Keratinocyte (primary cell): Measurements from ENCODE around the gene ARRDC3. TPM values are rescaled to one million over a fixed set of nuclear protein-coding genes. Genes with fewer than 3 reads are reported as not detected.

Experiments used
- DNase-seq: peaks from one replicate; pipeline ENCODE4 v3.0.0-alpha.2; 2011; ENCODE audit warnings: low read depth, missing footprints, low spot score
- FAIRE-seq: peaks from 2 replicates; lab custom pipeline; 2011; peaks lifted over from hg19 to GRCh38; lab: Jason Lieb, UNC
- H2AFZ ChIP-seq: 2 replicates; pipeline ENCODE4 v1.6.0; 2012; ENCODE audit warnings: low read length, control low read depth, inconsistent platforms; ENCODE audit not compliant: control insufficient read depth
- H3K27ac ChIP-seq: 2 replicates; pipeline ENCODE4 v1.5.1; 2011; ENCODE audit warnings: low read length; ENCODE audit not compliant: control insufficient read depth, insufficient read depth
- H3K27me3 ChIP-seq: 3 replicates; pipeline ENCODE4 v1.6.0; 2011; ENCODE audit warnings: low read length; ENCODE audit not compliant: control insufficient read depth, insufficient read depth; ENCODE audit errors: extremely low read depth
- H3K36me3 ChIP-seq, 2 experiments: 2 replicates in 1 of 2; 3 replicates in 1 of 2; pipeline ENCODE4 v1.5.1; 2011; ENCODE audit warnings: low read length in 2 of 2, mild to moderate bottlenecking in 1 of 2; ENCODE audit not compliant: control insufficient read depth in 2 of 2, insufficient read depth in 2 of 2; ENCODE audit errors: extremely low read depth in 1 of 2
- H3K4me1 ChIP-seq: 3 replicates; pipeline ENCODE4 v1.5.1; 2011; ENCODE audit warnings: low read length; ENCODE audit not compliant: control insufficient read depth, insufficient read depth; ENCODE audit errors: extremely low read depth
- H3K4me2 ChIP-seq: 3 replicates; pipeline ENCODE4 v1.6.0; 2011; ENCODE audit warnings: low read depth, low read length; ENCODE audit not compliant: control insufficient read depth, insufficient read depth; ENCODE audit errors: extremely low read depth
- H3K4me3 ChIP-seq, 3 experiments: fragments of 200-600 bp in 1 of 3; sonication (generic) in 1 of 3; 2 replicates in 2 of 3; 3 replicates in 1 of 3; pipeline ENCODE4 v1.5.1; 2011 to 2016; ENCODE audit warnings: low read length in 3 of 3, mild to moderate bottlenecking in 3 of 3, control low read depth in 2 of 3, inconsistent platforms in 1 of 3, low read depth in 1 of 3, mixed read lengths in 1 of 3, mixed run types in 1 of 3, moderate library complexity in 1 of 3; ENCODE audit not compliant: control insufficient read depth in 2 of 3, insufficient read depth in 2 of 3; ENCODE audit errors: extremely low read depth in 1 of 3
- H3K79me2 ChIP-seq: 2 replicates; pipeline ENCODE4 v1.6.0; 2012; ENCODE audit warnings: low read length; ENCODE audit not compliant: control insufficient read depth, insufficient read depth
- H3K9ac ChIP-seq: 3 replicates; pipeline ENCODE4 v1.6.0; 2011; ENCODE audit warnings: low read length; ENCODE audit not compliant: control insufficient read depth, insufficient read depth; ENCODE audit errors: extremely low read depth
- H3K9me1 ChIP-seq: 3 replicates; pipeline ENCODE4 v1.6.0; 2011; ENCODE audit warnings: low read length; ENCODE audit not compliant: control insufficient read depth, insufficient read depth; ENCODE audit errors: extremely low read depth
- H3K9me3 ChIP-seq: 2 replicates; pipeline ENCODE4 v1.5.1; 2012; ENCODE audit warnings: low read depth, low read length; ENCODE audit not compliant: control insufficient read depth
- H4K20me1 ChIP-seq: 3 replicates; pipeline ENCODE4 v1.6.0; 2011; ENCODE audit warnings: low read length; ENCODE audit not compliant: control insufficient read depth, insufficient read depth; ENCODE audit errors: extremely low read depth
- EZH2 ChIP-seq: IDR thresholded peaks from one replicate; pipeline ENCODE4 v1.6.1; 2012; ENCODE audit warnings: inconsistent platforms, mild to moderate bottlenecking, low read length, moderate library complexity
- dilution Hi-C: fragments of 300-500 bp; cut with MboI; formaldehyde crosslinking; loops from one replicate; pipeline ENCODE4 v1.7.0; 2020; ENCODE audit warnings: low sequenced_read_pairs; ENCODE audit not compliant: extremely low pct_ligation_motif_present
- polyA plus RNA-seq, 5 experiments: library from polyadenylated mRNA; depleted of rRNA in 3 of 5; stranded (reverse) in 3 of 5; stranded (forward) in 1 of 5; unstranded in 1 of 5; fragments of >200 nt; gene quantifications; 1 replicate in 1 of 5; 2 replicates in 3 of 5; 3 replicates in 1 of 5; pipeline versions ENCODE4 v1.2.1 to v1.2.3, GENCODE V29; 2011 to 2012; ENCODE audit warnings: missing spikeins in 2 of 5, low read depth in 1 of 5, low replicate concordance in 1 of 5
- TF ChIP-seq, protein P1 (sequence below), 3 experiments: IDR thresholded peaks in 1 of 3; conservative IDR thresholded peaks in 1 of 3; optimal IDR thresholded peaks in 1 of 3; 2 replicates in 2 of 3; 3 replicates in 1 of 3; pipeline versions ENCODE3 to v1.5.1; 2011; ENCODE audit warnings: low read length in 3 of 3, mild to moderate bottlenecking in 3 of 3, moderate library complexity in 2 of 3, control low read depth in 1 of 3, inconsistent platforms in 1 of 3; ENCODE audit not compliant: insufficient read depth in 2 of 3; ENCODE audit errors: extremely low read depth in 1 of 3

The ARRDC3 gene
- polyA plus RNA-seq, 1 donor (not counting 4 experiments of a cell fraction or from before 2014, with no cell fraction given) = 8.9 TPM

DNA sequence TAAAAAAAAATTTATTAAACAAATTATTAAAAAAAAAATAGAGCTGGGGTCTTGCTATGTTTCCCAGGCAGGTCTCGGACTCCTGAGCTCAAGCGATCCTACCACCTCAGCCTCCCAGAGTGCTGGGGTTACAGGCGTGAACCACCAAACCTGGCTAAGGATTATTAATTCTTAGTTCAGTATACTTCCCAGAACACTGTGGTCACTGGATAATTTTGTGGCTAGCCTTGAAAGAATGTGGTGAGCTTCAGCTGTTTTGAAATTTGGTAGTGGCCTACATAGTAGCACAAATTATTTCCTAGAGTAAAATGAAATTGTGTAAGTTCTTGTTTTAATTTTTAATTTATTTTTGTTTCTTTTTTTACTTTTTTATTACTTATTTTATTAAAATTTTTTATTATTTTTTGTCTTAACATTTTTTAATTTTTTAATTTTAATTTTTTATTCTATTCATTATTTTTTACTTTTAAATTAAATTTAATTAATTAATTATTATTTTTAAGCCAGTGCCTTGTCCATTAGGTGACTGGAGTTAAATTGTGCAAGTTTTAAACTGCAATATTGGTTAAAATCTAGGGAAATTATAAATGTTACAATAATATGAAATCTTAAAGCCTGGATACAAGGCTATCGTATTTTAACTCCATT lies 23.0 kb downstream of the ARRDC3 start:
- H4K20me1 ChIP-seq = no peaks in the 10 kb centered on the region
- H3K4me3 ChIP-seq = no peak overlapping the region
- peaks cover 2% of the 10 kb centered on the region for H3K9me3 ChIP-seq
- dilution Hi-C loops = no loop called here
- no peak overlapping the region for H2AFZ ChIP-seq
- DNase-seq (no peak), FAIRE-seq (no peak)
- no peak overlapping the region for H3K27ac ChIP-seq
- no peak overlapping the region for H3K9ac ChIP-seq
- no peaks in the 10 kb centered on the region for H3K36me3 ChIP-seq
- H3K4me2 ChIP-seq = no peak overlapping the region
- no peaks in the 10 kb centered on the region for H3K9me1 ChIP-seq
- TF ChIP-seq, protein P1, sequence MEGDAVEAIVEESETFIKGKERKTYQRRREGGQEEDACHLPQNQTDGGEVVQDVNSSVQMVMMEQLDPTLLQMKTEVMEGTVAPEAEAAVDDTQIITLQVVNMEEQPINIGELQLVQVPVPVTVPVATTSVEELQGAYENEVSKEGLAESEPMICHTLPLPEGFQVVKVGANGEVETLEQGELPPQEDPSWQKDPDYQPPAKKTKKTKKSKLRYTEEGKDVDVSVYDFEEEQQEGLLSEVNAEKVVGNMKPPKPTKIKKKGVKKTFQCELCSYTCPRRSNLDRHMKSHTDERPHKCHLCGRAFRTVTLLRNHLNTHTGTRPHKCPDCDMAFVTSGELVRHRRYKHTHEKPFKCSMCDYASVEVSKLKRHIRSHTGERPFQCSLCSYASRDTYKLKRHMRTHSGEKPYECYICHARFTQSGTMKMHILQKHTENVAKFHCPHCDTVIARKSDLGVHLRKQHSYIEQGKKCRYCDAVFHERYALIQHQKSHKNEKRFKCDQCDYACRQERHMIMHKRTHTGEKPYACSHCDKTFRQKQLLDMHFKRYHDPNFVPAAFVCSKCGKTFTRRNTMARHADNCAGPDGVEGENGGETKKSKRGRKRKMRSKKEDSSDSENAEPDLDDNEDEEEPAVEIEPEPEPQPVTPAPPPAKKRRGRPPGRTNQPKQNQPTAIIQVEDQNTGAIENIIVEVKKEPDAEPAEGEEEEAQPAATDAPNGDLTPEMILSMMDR (optimal IDR thresholded peaks at IDR 0.05 in 1 of 3, IDR thresholded peaks at IDR 0.05 in 1 of 3, conservative IDR thresholded peaks at IDR 0.05 in 1 of 3; ENCODE audit: extremely low read depth in 1 of 3, insufficient read depth in 2 of 3, low read length in 3 of 3) = no peak
- no peak for TF ChIP-seq EZH2
- peaks cover 9% of the 10 kb centered on the region for H3K4me1 ChIP-seq
- H3K27me3 ChIP-seq = peaks cover 4% of the 10 kb centered on the region
- no peaks in the 10 kb centered on the region for H3K79me2 ChIP-seq

DNA sequence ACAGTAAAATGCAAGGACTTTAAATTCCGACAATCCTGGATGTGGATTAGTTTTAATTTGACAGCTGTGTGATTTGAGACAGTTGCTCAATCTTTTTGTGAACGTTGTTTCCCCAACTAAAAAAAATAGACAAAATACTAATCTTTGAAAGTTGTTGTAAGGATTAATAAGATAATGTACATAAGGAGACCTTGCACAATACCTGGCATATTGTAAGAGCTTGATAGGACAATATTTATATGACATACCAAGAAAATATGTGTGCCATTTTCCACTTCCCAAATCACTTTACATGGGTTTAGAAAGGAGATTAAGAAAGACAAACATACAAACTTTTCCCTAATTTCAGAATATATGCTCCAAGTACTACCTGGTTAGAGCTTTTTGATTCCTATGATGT lies 25.3 kb downstream of the ARRDC3 start:
- Histone ChIP-seq H2AFZ (no peak overlapping the region), H3K9me3 (peaks cover 2% of the 10 kb centered on the region), H3K4me1 (peaks cover 9% of the 10 kb centered on the region), H3K9ac (no peak overlapping the region), H3K4me3 (no peak overlapping the region), H3K27ac (no peak overlapping the region), H3K36me3 (no peaks in the 10 kb centered on the region), H3K27me3 (peaks cover 4% of the 10 kb centered on the region), H3K9me1 (no peaks in the 10 kb centered on the region), H3K4me2 (no peak overlapping the region), H4K20me1 (no peaks in the 10 kb centered on the region), H3K79me2 (no peaks in the 10 kb centered on the region)
- FAIRE-seq (no peak), DNase-seq (no peak)
- TF ChIP-seq, protein P1 (optimal IDR thresholded peaks at IDR 0.05 in 1 of 3, IDR thresholded peaks at IDR 0.05 in 1 of 3, conservative IDR thresholded peaks at IDR 0.05 in 1 of 3; ENCODE audit: extremely low read depth in 1 of 3, insufficient read depth in 2 of 3, low read length in 3 of 3) = no peak
- no peak for TF ChIP-seq EZH2
- dilution Hi-C loops = no loop called here
